GM19238 (cell line): ENCODE data around the gene POLR1A.
A peak's percentile ranks its signal among the peaks of the same experiment; 100 is the strongest.
"Not testable (repeated sequence)": the region's sequence is repeated elsewhere in the genome, so short reads cannot be mapped to it uniquely, and the experiment has no call there.

Source experiments
- DNase-seq: peaks from one replicate; pipeline ENCODE4 v3.0.0; 2011; ENCODE audit warnings: low spot score; ENCODE audit not compliant: insufficient read length

Gene POLR1A

DNA sequence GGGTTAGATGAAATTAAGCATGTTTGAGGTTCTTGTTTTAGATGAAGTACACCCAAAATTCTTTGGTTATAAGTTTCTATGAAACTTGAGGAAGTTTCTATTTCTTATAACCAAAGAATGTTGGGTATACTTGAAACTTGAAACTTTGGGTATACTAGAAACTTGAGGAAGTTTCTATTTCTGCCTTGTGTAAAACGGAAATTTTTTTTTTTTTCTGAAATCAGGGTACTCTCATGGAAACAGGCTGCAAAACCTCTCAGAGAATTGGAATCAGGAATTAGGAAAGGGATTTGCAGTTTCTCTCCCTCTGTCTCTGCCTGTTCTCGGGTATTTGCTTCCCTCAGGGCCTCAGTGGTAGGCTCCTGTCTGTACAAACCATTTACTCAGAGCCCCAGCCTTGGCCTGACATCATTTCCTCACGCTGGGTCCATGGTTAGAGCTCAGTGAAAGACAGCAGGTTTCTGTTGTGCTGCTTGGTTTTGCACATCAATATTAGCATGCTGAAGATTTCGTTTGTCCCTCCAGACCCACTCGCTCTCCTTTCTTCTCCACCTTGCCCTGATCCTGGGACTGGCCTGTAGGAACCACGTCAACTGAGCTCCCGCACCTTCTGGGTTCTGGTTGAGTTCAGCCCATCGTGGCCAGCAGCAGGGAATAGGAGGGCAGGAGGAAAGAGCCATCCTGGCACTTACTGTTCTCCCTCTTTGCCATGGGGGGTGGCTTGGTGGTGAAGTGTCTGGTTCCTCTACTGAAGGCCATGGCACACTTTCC, 106.4 kb downstream of the POLR1A start:
- DNase-seq = peak; percentile 44

DNA sequence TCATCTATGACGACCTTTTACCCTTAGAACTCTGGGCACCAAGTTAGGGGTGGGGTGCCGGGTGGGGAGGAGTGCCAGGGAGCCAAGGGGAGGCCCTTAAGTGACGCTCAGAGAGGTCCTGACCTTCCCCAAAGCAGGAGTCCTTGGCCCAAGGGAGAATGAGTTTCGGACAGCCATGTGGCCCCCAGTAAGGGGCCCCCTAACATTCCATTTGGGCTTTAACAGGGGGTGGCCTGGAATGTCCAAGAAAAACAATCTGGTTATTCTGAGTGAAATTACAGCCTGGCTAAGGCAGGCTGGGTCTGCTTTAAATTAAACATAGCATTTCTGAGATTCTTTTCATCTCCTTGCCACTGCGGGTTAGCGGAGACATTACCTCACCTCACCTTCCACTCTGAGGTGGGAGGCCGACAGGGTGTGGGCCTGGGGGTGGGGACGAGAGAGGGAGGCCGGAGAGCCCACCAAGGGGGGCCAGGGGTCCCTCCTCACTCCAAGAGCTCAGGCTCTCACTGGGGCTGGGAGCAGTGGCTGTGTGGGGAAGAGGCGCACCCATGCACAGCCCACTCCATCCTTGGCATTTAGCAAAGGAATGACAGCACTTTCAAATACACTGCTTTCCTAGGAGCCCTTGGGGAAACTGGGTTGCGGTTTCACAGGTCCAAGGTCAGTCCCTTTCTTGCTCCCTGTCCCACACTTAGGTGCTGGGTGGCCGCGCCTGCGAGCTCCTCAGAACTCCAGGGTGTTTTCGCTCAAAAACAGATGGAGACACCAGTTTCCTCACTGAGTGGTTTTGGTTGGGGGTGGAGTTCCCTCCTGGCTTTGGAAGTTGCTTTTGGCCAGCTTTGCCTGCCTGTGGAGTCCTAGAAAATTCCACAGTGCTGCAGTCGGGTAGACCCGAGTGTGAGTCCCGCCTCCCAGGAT, 107.4 kb downstream of the POLR1A start:
- no peak for DNase-seq

DNA sequence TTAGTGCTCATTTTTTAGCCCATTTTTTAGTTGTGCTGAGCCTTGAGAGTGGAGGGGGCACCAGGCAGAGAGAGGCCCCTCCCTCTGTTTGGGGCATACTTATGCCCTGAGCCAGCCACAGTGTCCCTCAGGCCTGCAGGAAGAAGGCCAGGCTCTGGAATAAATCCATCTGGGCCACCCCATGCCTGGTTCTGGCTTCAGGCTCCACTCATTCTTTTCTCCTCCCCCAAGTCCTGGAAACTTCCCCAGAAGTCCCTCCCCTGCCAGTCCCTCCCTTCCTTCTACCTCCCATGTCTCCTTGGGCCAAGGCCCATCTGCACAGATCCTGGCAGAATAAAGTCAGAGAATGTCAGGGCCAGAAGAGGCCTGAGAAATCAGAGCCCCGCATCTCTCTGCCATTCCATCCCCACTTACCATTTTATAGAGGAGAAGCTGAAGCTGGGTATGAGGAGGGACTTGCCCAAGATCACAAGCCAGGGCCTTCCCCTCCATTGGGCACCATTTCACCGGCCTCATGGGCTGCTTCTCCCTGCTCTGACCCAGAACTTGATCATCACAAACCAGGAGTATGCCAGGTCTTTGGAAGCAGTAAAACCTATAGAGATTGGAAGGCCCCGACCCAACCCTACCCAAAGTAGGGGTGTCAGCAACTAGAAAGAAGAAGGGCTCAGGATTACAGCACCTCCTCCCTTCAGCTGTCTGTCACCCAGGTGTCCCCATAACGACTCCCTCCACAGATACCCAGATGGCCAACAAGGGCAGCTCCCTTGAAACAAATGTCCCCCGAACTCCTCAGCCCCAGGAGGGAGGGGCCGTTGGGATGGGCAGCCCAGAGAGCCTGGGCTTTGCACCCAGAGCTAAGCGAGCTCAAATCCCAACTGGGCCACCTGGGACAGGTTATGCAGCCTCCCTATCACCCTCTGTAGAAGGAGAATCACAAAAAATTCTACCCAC, 108.4 kb downstream of the POLR1A start:
- no peak for DNase-seq

DNA sequence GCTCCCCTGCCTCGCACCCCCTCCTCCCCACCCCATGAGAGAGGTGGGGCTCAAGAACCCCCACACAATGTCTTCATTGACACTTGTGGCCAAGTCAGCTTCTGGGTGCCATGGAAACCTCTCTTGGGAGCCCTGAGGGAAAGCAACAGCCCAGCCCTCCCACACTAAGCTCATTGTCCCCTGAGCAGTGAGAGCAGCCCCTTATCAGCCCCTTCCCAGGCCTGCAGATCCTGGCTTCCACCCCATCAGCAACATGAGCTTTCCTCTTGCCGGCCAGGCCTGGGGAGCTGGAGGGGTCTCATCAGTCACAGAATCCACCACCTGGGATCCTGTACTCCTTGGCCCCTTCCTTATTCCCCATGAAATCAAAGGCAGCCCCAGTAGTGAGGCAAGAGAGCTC, 109.1 kb downstream of the POLR1A start:
- DNase-seq = no peak

DNA sequence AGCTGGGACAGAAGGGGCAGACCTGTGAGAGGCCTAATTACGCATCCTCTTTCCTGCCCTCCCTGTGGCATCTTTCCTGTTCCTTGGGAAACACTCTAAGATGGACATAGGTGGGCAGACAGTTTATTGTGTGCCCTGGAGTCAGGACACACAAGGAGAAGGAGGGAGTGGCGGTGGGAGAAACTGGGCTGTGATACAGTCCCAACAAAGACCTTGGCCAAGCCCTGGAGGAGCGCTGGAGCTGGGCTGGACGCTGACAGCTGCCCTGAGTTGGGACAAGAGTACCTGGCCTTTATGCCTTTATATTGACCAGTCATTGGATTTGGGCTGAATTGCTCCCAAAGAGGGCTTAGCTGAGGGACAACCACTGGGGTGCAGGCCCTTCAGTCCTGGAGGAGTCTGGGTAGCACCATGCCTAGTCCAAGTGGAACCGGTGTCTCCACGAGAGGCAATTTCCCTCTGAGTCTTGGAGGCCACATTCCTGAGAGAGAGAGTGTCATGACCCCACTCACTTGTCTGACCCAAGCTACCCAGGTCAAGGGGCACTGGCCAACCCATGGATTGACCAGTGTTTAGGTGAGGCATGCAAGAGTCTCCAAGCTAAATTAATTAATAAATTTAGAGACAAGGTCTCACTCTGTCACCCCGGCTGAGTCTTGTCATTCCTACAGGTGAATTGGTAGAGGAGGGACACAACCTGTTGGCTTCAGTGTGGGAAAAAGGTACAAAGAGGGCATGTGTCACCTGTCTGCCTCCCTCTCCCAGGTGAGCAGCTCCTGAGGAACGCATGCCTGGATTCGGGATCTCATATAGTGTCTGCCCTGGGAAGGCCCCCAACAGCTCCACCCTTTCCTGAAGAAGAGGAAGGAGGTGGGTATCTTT, 109.8 kb downstream of the POLR1A start:
- DNase-seq = no peak

DNA sequence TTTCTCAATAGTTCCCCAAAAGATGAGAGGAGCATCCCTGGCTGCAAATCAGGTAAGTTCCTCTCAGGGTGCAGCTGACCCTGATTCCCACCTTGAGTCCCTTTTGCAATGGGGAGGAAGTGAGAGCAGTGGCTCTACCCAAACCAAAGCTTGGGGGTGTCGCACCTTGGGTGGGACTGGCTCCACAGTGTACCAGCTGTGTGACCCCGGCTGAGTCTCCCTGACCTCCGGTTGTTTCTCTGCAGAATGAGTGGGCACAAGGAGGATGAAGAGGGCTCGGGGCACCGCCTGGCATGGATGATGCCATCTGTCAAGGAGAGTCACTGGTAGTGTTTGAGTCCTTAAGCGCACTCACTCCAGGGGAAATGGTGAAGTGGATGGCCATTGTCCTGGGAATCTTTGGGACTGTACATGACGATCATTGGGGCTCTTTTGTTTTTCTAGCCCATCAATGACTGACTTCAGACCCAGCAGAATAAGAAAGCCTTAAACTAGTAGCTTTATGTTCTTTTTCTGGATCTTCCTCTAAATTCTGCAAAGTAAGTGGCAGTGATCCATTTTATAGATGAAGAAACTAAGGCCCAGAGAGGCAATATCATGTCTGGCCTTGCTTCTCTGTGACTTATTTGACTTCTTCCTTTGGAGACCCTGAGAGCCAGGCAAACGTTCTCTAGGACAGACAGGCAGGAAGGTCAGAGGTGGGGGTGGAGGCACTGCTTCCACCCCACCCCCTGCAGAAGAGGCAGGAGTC, 110.6 kb downstream of the POLR1A start:
- no peak for DNase-seq

DNA sequence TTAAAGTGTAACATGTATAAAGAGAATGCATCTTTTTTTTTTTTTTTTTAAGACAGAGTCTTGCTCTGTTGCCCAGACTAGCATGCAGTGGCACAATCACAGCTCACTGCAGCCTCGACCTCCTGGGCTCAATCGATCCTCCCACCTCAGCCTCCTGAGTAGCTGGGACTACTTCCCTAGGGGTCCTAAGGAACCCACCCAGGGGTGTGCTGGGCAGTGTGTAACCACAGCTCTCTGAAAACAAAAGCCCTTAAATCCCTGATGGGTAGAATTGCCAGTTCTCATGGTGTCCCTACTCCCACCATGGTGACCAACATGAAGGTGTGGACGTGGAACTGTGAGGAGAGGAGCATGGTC, 111.3 kb downstream of the POLR1A start:
- DNase-seq = no peak

DNA sequence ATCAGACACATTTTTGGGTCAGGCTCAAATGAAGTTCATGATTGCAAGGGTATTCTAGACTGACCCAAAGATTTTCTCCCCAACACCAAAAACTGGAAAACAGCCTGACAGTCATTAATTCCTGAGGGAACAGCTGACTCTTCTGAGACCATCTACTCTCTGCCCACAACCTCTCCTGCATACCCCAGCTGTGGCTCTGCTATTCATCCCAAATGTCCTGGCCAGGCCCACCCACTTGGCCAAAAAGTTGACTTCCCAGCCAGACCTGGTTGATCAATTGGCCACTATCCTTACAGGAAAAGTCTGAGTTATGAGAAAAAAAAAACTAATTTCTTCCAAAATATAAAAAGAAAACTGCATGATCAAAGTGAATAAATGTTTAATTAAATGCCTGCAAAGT, 113.1 kb downstream of the POLR1A start:
- DNase-seq = no peak

DNA sequence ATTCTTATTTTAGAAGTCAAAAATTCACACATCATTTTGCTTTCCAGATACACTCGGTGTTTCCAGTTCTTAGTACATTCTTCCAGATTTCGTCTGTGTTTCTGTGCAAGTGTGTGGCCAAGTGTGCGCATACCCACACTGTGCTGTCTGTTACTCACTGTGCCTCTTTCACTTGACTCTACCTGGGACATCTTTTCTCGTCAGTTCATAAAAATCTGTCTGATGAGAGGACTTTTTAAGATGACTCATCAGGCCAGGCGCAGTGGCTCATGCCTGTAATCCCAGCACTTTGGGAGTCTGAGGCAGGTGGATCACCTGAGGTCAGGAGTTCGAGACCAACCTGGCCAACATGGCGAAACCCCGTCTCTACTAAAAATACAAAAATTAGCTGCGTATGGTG, 113.6 kb downstream of the POLR1A start:
- not testable (repeated sequence) for DNase-seq

DNA sequence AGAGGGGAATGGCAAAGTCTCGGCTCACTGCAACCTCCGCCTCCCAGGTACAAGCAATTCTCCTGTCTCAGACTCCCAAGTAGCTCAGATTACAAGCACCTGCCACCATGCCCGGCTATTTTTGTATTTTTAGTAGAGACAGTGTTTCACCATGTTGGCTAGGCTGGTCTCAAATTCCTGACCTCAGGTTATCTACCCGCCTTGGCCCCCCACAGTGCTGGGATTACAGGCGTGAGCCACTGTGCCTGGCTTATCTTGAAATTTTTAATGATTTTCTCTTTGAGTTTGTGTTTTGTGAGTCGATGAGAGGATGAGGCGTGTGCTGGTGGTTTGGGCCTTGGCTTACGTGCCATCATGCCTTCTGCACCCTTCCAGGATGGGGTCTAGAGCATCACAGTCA, 115.6 kb downstream of the POLR1A start:
- no peak for DNase-seq

DNA sequence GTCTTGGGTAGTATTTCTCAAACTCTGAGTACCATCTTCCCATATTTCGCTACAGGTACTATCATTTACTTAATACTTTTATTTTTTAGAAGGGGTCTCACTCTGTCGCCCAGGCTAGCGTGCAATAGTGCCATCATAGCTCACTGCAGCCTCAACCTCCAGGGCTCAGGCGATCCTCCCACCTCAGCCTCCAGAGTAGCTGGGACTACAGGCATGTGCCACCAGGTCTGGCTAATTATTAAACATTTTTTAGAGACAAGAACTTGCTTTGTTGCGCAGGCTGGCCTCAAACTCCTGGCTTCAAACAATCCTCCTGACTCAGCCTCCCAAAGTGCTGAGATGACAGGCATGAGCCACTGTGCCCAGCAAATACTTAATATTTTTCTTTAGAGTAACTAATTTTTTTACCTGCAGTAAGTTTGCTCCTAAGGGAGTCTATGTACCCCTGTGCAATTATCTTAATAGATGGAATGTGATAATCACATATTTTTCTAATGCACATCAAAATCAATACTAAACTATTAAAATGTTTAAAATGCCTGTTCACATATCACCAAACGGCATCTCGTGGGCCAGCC, 116.3 kb downstream of the POLR1A start:
- no peak for DNase-seq

DNA sequence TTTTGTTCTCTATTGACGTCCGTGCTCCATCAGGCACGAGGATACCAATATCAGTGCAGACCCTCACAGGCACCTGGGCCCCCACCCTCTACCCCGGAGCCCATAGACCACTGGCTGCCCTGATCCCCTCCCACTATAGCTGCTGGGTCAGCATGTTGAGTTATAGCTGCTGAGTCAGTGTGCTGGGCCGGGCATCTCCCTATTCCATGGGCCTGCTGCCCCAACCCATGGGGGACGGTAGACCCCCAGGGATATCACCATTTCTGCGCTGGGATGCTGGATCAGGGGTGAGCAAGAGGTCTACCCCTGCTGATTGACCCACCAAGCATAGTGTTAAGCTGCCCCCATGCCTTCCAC, 116.8 kb downstream of the POLR1A start:
- no peak for DNase-seq

DNA sequence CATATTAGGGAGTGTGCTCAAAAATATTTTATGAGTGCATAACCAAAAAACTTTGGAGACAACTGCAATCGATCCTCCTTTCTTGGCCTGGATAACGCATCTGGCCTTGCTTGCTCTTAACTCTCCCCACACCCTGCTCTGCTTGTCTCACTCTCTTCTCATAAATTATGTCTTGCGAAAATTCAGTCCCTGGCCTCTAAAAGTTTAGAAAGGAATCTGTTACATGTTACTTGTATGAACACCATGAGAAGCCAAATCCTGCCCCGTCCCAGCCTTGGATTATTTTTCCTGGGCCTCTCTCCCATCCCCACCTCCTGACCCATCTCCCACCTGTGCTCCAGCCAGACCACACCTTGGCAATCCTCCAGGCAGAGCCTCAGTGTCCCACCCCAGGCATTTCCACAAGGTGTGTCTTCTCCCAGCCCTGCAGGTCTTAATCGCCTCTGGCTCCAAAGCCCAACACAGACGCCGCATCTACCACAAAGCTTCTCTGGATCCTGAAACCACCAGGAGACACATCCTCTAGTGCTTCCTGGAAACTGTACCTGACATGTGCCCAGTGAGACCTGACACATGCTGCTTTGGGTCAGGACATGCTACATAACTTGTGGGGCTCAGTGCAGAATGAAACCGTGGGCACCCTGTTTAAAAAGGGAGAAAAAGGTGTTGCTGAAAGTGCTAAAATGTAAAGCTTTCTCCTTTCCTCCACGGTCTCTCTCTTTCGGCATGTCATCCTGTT, 117.3 kb downstream of the POLR1A start:
- DNase-seq = no peak

DNA sequence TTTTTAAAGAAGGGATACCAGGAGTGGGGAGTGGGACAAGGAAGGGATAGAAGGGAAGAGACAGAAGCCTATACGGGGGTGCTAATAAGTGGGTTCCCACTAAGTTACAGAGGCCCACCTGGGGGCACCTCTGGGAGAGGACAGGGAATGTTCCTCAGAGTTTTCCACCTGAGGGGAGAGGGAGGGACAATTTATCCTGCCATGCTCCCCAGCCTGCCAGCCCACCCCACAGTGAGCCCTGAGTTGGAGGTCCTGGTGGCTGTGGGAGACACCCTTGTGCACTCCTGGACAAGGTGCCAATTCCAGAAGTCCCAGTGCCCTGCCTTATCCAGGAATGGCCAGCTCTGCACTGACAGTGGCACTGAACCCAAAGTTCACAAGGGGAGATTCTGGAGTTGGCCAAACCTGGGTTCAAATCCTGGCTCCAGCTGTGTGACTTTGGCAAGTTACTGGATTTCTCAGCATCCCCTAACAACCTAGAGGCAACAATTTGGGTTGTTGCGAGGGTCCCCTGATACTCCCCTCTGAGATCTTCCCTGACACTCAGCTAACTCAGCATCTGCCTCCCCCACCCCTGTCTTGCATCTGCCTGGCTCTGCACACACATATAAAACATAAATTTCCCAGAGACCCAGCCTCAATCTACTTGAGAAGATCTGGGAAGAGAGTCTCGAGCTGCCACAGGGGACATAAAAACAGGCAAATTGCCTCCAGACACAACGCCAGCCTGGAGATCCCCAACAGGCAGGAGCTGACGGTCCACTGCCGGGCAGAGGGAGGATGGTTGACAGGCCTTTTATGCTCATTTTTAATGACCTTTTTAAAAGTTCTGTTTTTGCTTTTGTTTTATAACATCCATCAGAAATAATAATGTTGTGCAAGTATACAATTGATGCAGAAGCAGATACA, 118.2 kb downstream of the POLR1A start:
- DNase-seq = no peak

DNA sequence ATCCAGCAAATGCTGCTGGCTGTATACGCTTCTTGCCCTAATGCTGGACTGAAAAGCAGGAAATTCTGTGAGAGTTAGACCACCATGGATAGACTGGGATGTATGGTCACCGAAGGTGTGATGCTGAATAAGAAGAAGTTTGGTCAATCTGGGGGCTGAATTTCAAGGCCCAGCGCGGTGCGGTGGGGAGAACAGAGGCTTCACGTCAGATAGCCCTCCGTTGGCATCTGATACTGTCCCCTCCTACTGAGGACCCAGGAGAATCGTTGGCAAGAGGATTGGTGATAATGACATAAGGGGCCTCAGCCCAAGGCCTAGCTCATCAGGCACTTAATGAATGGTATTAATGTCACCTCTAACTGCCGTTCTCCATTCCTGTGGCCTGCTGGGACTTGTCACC, 119.6 kb downstream of the POLR1A start:
- DNase-seq = no peak

DNA sequence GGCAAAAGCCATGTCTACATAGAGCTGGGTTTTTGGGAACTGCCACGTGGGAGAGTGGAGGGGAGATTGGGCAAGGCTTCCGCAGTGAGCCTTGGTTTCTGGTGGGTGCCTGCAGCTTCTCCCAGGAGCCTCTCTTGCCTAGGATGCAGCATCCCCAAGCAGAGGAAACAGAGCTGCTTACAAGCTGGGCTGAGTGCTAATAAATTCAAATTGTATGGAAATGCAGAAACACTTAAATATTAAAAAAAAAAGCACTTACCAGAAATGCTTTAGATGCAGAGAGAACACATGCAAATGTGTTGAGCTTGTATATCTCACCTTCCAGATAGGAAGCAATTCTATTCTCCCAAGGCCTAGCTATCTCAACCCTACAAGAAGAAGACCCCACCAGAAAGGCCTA, 120.9 kb downstream of the POLR1A start:
- DNase-seq = no peak

DNA sequence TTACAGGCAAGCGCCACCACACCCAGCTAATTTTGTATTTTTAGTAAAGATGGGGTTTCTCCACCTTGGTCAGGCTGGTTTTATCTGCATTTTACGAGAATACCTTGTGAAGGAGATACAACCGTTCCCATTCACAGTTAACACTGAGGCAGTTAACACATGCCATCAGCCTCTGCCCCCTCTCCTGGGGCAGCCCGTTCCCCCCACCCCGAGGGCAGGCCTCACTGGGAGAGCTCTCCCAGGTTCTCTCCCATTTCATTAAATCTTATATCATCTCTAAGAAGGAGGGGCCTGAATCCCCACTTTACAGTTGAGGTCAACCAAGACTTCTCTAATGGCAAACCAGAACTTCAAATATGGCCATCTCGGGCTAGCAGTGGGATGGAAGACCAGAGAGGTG, 121.9 kb downstream of the POLR1A start:
- DNase-seq = no peak
